Brain pericyte (primary cell): ENCODE results near the gene PHC1.
"Not testable (repeated sequence)": the region's sequence is repeated elsewhere in the genome, so short reads cannot be mapped to it uniquely, and the experiment has no call there.

ENCODE experiments used
- DNase-seq: peaks from one replicate; pipeline ENCODE4 v3.0.0-alpha.2; 2012; ENCODE audit warnings: low read depth, low spot score

PHC1 gene

DNA sequence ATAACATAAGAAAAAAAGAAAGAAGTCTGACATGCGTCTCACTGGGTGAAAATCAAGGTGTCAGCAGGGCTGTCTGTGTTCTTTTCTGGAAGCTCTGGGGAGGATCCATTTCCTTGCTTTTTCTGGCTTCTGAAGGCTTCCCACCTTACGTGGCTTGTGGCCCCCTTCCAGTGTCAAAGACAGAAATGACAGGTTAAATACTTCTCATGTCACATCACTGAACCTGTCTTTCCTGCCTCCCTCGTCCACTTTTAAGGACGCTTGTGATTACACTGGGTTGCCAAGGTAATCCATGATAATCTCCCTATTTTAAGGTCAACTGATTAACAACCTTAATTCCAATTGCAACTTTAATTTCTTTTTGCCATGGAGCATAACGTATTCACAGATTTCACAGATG lies 4.6 kb upstream of the PHC1 start:
- no peak for DNase-seq

DNA sequence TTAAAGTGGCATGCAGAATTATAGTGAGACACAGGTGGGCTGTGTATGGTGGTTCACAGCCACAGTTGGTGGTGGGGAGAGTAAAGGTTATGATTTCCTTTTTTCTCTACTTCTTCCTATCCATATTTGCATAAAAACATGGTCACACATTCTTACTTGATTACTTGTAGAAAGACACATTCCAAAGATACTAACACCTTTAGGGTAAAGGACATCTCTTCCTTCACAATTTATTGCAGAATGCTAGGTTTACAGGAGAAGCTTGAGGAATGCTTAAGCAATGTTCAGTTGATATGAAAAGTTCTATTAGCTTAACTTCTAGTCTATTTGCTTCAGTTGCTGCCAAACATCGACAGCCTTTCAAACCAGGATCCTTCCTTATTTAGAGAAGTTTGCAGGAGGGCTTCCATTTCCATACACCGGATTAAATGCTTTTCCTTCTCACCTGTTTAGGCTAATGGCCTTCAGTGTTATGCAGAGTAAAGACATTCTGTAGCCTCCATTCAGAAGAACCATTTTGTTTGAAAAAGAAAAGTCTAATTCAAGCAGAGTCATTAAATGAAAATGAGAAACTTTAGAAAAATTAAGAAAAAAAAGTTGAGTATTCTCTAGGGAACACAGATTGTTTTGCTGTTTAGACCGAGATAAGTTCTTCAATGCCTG lies 2.6 kb upstream of the PHC1 start:
- no peak for DNase-seq

GRCh38 chr12:8912914-8913313 lies 1.4 kb upstream of the PHC1 start:
- no peak for DNase-seq

- DNase-seq, result no peak
These were observed 642 bp upstream of the PHC1 start for GRCh38 chr12:8913702-8914032.

- peak; percentile 12 for DNase-seq
These were observed 612 bp downstream of the PHC1 start for GRCh38 chr12:8914716-8915526.

DNA sequence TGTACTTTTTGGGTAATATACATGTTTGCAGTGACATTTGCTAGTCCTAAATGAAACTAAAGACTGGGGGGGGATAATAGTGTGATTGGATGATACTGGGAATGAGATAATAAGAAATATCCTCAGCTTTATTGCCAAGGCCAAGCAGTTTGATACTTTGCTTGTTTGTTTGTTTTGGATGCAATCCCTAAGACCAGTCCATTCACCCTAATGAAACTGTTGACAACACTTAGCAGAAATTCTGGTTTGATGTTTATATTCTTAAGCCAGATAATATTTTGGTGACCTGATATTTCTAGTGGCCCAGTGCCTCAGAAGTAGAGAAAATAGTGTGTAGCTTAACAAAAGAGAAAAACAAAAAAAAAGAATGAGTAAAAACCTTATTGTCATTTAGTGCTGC lies 1.8 kb downstream of the PHC1 start:
- DNase-seq, result no peak

DNA sequence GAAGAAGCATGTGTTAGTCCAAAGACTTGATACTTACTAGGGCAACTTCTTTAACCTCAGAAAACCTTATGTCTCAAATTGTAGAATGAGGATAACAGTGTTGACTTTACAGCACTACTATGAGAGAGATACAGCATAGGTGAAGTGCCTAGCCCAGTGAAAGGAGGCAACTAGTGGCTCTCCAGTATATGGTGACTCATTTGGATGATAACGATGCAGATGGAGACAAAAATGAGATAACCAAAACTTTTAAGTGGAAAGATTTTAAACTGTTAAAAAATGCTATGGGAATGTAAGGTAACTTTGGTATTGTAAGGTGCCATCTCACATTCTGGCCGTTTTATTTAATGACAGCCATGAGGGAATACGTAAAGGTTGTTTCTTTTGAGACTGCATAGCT lies 2.7 kb downstream of the PHC1 start:
- DNase-seq, result no peak

- no peak for DNase-seq
These were observed 3.4 kb downstream of the PHC1 start for GRCh38 chr12:8917751-8918150.

DNA sequence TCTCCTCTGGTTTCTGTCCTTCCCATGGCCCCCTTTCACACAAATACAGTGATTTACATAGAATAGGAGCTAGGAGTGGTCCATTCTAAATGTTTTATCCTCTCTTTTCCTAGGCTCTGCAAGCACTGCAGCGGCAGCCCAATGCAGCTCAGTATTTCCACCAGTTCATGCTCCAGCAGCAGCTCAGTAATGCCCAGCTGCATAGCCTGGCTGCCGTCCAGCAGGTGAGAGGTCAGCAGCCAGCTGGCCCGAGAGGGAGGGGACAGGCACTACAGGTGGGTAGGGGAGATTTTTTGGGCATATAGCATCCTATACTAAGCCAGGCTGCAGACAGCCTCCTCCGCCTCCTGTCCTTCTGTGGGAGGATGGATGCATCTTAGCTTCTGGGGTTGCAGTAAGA lies 5.3 kb downstream of the PHC1 start:
- not testable (repeated sequence) for DNase-seq

DNA sequence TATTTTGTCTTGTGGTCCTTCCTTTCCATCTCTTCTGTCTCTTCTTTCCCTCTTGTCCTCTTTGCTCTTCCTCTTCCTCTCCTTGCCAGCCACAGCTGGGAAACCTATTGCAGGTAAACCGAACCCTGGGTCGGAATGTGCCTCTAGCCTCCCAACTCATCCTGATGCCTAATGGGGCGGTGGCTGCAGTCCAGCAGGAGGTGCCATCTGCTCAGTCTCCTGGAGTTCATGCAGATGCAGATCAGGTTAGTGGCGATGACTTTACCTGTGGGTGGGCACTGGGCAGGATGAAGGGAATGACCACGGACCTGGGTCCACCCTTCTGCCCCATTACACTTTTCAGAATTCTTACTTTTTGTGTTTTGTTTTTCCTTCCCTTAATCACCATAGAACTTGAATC lies 8.2 kb downstream of the PHC1 start:
- DNase-seq, result no peak

GRCh38 chr12:8930655-8931323 lies 16.5 kb downstream of the PHC1 start:
- not testable (repeated sequence) for DNase-seq

- not testable (repeated sequence) for DNase-seq
These were observed 18.2 kb downstream of the PHC1 start for GRCh38 chr12:8932464-8932863.

DNA sequence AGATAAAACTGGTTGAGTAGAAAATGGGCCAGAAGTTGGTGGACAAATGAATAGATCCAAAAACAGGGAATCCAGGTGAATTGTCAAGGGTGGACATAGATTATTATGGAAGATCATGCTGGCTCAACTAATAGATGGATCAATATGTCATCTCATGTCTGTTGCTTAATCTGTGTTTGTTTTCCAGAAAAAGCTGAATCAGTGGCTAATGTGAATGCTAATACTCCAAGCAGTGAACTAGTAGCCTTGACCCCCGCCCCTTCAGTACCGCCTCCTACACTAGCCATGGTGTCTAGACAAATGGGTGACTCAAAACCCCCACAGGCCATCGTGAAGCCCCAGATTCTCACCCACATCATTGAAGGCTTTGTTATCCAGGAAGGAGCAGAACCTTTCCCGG lies 19.8 kb downstream of the PHC1 start:
- DNase-seq, result not testable (repeated sequence)

DNA sequence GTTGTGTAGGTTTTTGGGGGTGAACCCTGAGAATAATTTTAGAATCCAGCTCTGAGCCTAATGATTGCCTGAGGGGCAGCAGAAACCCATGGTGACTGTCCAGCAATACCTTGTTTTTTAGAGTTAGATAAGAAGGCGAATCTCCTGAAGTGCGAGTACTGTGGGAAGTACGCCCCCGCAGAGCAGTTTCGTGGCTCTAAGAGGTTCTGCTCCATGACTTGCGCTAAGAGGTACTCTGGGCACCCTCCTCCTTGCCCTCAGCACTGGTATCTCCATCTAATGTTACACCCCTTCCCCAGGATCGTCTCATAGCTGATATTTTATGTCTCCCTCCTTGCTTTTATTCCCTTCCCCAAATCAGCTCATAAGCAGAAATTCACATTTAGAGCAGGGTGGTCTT lies 22.4 kb downstream of the PHC1 start:
- DNase-seq, result no peak

DNA sequence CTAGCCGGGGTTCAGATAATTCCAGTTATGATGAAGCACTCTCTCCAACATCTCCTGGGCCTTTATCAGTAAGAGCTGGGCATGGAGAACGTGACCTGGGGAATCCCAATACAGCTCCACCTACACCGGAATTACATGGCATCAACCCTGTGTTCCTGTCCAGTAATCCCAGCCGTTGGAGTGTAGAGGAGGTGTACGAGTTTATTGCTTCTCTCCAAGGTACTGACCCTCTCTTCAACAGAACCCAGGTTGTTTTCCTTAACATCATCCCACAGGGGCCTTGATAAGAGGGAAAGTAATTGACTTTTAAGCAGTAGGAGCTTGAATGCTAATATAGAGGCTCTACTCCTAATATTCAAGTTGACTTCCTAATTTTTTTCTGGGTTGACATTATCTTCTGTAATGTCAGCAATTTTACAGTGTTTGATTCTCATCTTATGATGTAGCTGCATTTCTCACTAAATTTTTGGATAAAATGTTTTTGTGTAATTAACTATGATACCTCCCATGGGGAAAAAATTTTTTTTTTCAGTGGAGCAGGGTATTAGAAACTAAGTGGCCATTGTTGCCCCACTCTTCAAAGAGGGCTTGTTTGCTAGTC lies 23.6 kb downstream of the PHC1 start:
- DNase-seq, result not testable (repeated sequence)

DNA sequence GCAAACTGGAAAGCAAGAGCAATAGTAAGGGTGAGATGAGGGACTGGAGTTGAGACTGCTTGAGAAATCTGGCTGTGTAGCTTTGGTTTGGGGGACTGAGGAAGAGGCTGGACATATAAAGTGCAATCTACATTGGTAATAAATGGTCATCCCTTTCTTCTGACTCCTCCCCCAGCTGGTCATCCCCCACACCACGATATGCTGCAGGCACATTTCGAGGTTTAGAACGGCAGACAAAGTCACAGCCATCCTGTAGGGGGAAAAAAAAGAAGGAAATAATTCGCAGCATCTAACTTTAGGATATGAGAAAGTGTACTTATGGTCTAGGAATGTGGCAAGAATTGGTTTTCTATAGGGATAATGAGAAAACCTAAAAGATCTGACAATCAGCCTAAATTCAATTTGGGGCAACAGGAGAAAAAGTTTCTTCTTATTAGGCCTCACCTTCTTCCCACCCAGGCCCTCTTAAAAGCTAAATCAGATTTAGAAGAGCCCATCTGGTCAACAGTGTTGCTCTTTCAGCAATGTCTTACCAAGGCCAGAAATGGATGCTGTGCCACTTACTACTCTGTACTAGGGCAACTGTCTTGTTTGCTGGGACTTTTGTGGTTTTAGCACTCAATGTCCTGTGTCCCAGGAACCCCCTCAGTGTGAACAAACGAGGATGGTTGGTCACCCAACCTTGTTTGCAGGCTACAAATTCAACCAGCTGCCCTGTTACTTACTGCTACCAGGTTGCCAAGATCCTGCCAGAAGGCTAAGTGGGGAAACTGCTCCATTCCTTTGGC lies 27.6 kb downstream of the PHC1 start:
- no peak for DNase-seq

DNA sequence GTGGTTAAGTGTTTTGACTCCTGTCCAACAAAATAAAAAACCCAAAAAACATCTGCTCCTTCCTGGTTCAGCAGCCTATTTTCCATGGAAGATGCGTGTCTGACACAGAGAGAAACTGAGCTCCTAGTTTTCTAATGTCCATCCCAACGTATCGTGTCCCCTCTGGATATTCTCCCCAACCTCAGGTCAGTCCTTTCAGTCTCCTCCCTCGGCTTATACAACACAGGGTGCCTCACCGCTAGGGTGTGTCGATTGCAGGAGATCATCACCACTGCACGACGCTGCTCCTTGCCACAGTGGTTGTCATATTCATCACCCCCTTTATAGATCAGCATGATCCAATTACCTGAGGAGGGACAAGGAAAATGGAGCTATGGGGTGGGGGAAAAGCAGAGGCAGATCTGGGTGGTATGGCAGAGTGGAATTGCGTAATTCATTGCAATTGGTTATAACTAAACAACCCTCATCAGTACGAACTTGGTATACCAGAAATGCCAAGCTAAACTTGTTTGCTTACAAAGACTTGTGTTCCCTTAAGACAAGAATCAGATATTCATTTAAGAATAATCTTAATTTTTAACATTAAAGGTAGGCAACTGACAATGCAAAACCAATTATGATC lies 29.4 kb downstream of the PHC1 start:
- no peak for DNase-seq

- no peak for DNase-seq
These were observed 32.4 kb downstream of the PHC1 start for GRCh38 chr12:8946733-8947132.

- DNase-seq, result no peak
These were observed 33.4 kb downstream of the PHC1 start for GRCh38 chr12:8947737-8948136.

GRCh38 chr12:8948701-8949341 lies 34.5 kb downstream of the PHC1 start:
- DNase-seq, result no peak
